IPS DF 4.7 (cell line): Measurements from ENCODE around the gene DNAJC4.

Experiments used
- DNase-seq: peaks from one replicate; pipeline ENCODE4 v3.0.0-alpha.2; 2013; ENCODE audit warnings: low spot score; ENCODE audit errors: extremely low read depth

Gene DNAJC4

GRCh38 chr11:64229090-64229743 lies 1.1 kb upstream of the DNAJC4 start:
- DNase-seq: no peak

- DNase-seq: no peak
These were observed 591 bp upstream of the DNAJC4 start for GRCh38 chr11:64229744-64230170.

GRCh38 chr11:64230985-64231365 lies 627 bp downstream of the DNAJC4 start:
- no peak for DNase-seq

- no peak for DNase-seq
These were observed 1.2 kb downstream of the DNAJC4 start for GRCh38 chr11:64231546-64231945.

- DNase-seq: no peak
These were observed 2.0 kb downstream of the DNAJC4 start for GRCh38 chr11:64232182-64232966.

GRCh38 chr11:64232967-64233315 lies 2.6 kb downstream of the DNAJC4 start:
- DNase-seq: no peak

- no peak for DNase-seq
These were observed 3.7 kb downstream of the DNAJC4 start, which contains the start of gene VEGFB for GRCh38 chr11:64233913-64234586. TSS of gene VEGFB (plus strand) at chr11:64234584. CDS start at chr11:64234834, 250 bp downstream.

- no peak for DNase-seq
These were observed 4.5 kb downstream of the DNAJC4 start for GRCh38 chr11:64234647-64235379.

GRCh38 chr11:64235437-64236161 lies 5.3 kb downstream of the DNAJC4 start:
- DNase-seq: no peak

- DNase-seq: no peak
These were observed 7.2 kb downstream of the DNAJC4 start for GRCh38 chr11:64237484-64237951.

GRCh38 chr11:64238076-64238475 lies 7.7 kb downstream of the DNAJC4 start:
- no peak for DNase-seq

- DNase-seq: no peak
These were observed 8.7 kb downstream of the DNAJC4 start for GRCh38 chr11:64238999-64239398.

- no peak for DNase-seq
These were observed 9.5 kb downstream of the DNAJC4 start for GRCh38 chr11:64239662-64240434.

- DNase-seq: no peak
These were observed 10.3 kb downstream of the DNAJC4 start, which contains the start of gene FKBP2 for GRCh38 chr11:64240435-64241240. TSS of gene FKBP2 (plus strand) at chr11:64241095. CDS start at chr11:64242388, 1,293 bp downstream.

GRCh38 chr11:64241241-64241490 lies 10.8 kb downstream of the DNAJC4 start:
- DNase-seq: no peak

GRCh38 chr11:64241491-64242374 lies 11.4 kb downstream of the DNAJC4 start:
- no peak for DNase-seq

GRCh38 chr11:64243236-64243854 lies 13.0 kb downstream of the DNAJC4 start:
- DNase-seq: no peak

- no peak for DNase-seq
These were observed 13.8 kb downstream of the DNAJC4 start for GRCh38 chr11:64244107-64244506.
